Neuronal stem cell (in vitro differentiated cells): Measurements from ENCODE around the gene GGA1.

Experiments
- DNase-seq: peaks from one replicate; pipeline ENCODE4 v3.0.0-alpha.2; 2013; ENCODE audit warnings: low spot score
- H2AFZ ChIP-seq: one replicate; pipeline ENCODE4 v1.6.1; 2013; ENCODE audit warnings: mild to moderate bottlenecking, low read length, inconsistent platforms
- H2AK5ac ChIP-seq: 2 replicates; pipeline ENCODE4 v1.6.1; 2013; ENCODE audit warnings: low read depth, mild to moderate bottlenecking, inconsistent platforms, low read length, moderate library complexity, mixed read lengths
- H2BK120ac ChIP-seq: 2 replicates; pipeline ENCODE4 v1.6.1; 2013; ENCODE audit warnings: low read depth, mild to moderate bottlenecking, inconsistent platforms, low read length, moderate library complexity, mixed read lengths
- H2BK12ac ChIP-seq: one replicate; pipeline ENCODE4 v1.6.1; 2013; ENCODE audit warnings: low read length, inconsistent platforms
- H2BK15ac ChIP-seq: 2 replicates; pipeline ENCODE4 v1.6.1; 2013; ENCODE audit warnings: mild to moderate bottlenecking, low read length, inconsistent platforms, mixed read lengths
- H2BK5ac ChIP-seq: one replicate; pipeline ENCODE4 v1.6.1; 2013; ENCODE audit warnings: inconsistent platforms, mild to moderate bottlenecking, low read length, moderate library complexity
- H3K14ac ChIP-seq: one replicate; pipeline ENCODE4 v1.6.1; 2013; ENCODE audit warnings: low read length, inconsistent platforms
- H3K18ac ChIP-seq: 2 replicates; pipeline ENCODE4 v1.6.1; 2013; ENCODE audit warnings: low read length, inconsistent platforms
- H3K23ac ChIP-seq: 2 replicates; pipeline ENCODE4 v1.6.1; 2013; ENCODE audit warnings: low read depth, mild to moderate bottlenecking, mixed read lengths, low read length, inconsistent platforms; ENCODE audit not compliant: poor library complexity
- H3K27ac ChIP-seq: replicated peaks from 3 replicates; pipeline ENCODE4 v1.5.1; 2013; ENCODE audit warnings: low read length, inconsistent platforms
- H3K27me3 ChIP-seq, 3 experiments: 2 replicates each; pipeline ENCODE4 v1.6.1; 2013; ENCODE audit warnings: low read length in 3 of 3, mild to moderate bottlenecking in 2 of 3, inconsistent platforms in 1 of 3, low read depth in 1 of 3, mixed read lengths in 1 of 3, moderate library complexity in 1 of 3; ENCODE audit not compliant: control insufficient read depth in 3 of 3, insufficient read depth in 3 of 3
- H3K36me3 ChIP-seq, 2 donors: replicated peaks in 1 of 2; 2 replicates each; pipeline ENCODE4 v1.6.1; 2013; ENCODE audit warnings: low read length in 2 of 2; ENCODE audit not compliant: control insufficient read depth in 2 of 2, insufficient read depth in 2 of 2
- H3K4ac ChIP-seq: 2 replicates; pipeline ENCODE4 v1.6.1; 2013; ENCODE audit warnings: inconsistent platforms, mild to moderate bottlenecking, low read length, moderate library complexity
- H3K4me1 ChIP-seq, 2 donors: 1 replicate in 1 of 2; 2 replicates in 1 of 2; pipeline ENCODE4 v1.6.1; 2013; ENCODE audit warnings: low read length in 2 of 2, low read depth in 1 of 2; ENCODE audit not compliant: control insufficient read depth in 2 of 2, insufficient read depth in 1 of 2
- H3K4me2 ChIP-seq: one replicate; pipeline ENCODE4 v1.6.1; 2013; ENCODE audit warnings: mild to moderate bottlenecking, low read length, inconsistent platforms; ENCODE audit not compliant: insufficient read depth, poor library complexity, severe bottlenecking
- H3K4me3 ChIP-seq, 2 donors: 2 replicates each; pipeline ENCODE4 v1.5.1; 2013; ENCODE audit warnings: low read length in 2 of 2, mild to moderate bottlenecking in 2 of 2, inconsistent platforms in 1 of 2, moderate library complexity in 1 of 2
- H3K79me1 ChIP-seq: one replicate; pipeline ENCODE4 v1.6.1; 2013; ENCODE audit warnings: low read depth, mild to moderate bottlenecking, inconsistent platforms, low read length, moderate library complexity
- H3K9ac ChIP-seq: one replicate; pipeline ENCODE4 v1.6.1; 2013; ENCODE audit warnings: mild to moderate bottlenecking, low read depth, low read length, inconsistent platforms; ENCODE audit not compliant: poor library complexity
- H3K9me3 ChIP-seq, 2 donors: replicated peaks in 1 of 2; 2 replicates each; pipeline versions ENCODE3 to v1.6.1; 2013; ENCODE audit warnings: low read length in 2 of 2, mild to moderate bottlenecking in 2 of 2, inconsistent platforms in 1 of 2, low read depth in 1 of 2, mixed read lengths in 1 of 2, moderate library complexity in 1 of 2; ENCODE audit not compliant: control insufficient read depth in 2 of 2, insufficient read depth in 1 of 2
- H4K8ac ChIP-seq: one replicate; pipeline ENCODE4 v1.6.1; 2013; ENCODE audit warnings: low read depth, mild to moderate bottlenecking, inconsistent platforms, low read length, moderate library complexity
- H4K91ac ChIP-seq: one replicate; pipeline ENCODE4 v1.6.1; 2013; ENCODE audit warnings: low read length, low read depth, mild to moderate bottlenecking, inconsistent platforms; ENCODE audit not compliant: poor library complexity
- WGBS, 2 donors: extraction: QIAGEN DNeasy Blood & Tissue Kit; methylation state at CpG; one replicate each; pipeline ENCODE4 v1.1.7; 2013; ENCODE audit warnings: missing lambda C conversion rate in 2 of 2, mixed read lengths in 1 of 2; ENCODE audit not compliant: insufficient read length in 2 of 2, insufficient replicate concordance in 1 of 2; ENCODE audit errors: extremely low coverage in 2 of 2; 5-methylcytosine and 5-hydroxymethylcytosine counted together

Gene GGA1

GRCh38 chr22:37658133-37659065 lies 49.8 kb downstream of the GGA1 start, which contains the start of gene PDXP:
Gene PDXP (plus strand): TSS chr22:37658723. CDS start chr22:37658783, 60 bp downstream.
- Histone ChIP-seq H2BK120ac (no peak within 1 kb of the TSS), H2BK5ac (no peak within 1 kb of the TSS), H2AK5ac (peak within 1 kb of the TSS; percentile 94), H3K9me3 (no peaks in the 10 kb centered on the region), H3K4me2 (peak within 1 kb of the TSS; percentile 82), H3K79me1 (peaks cover 11% of the 10 kb centered on the region), H2AFZ (peak within 1 kb of the TSS; percentile 88), H3K4me3 (peak within 1 kb of the TSS; percentile 52 to 94), H3K9ac (peak within 1 kb of the TSS; percentile 98), H3K4me1 (peaks cover 11 to 16% of the 10 kb centered on the region in 2 donors), H3K14ac (peak within 1 kb of the TSS; percentile 94), H4K91ac (no peak within 1 kb of the TSS), H3K36me3 (peaks cover 4 to 31% of the 10 kb centered on the region in 2 donors), H3K23ac (peak within 1 kb of the TSS; percentile 58), H3K4ac (peak within 1 kb of the TSS; percentile 71), H4K8ac (no peak within 1 kb of the TSS), H2BK15ac (no peak within 1 kb of the TSS), H3K27ac (peak within 1 kb of the TSS; percentile 43), H2BK12ac (no peak within 1 kb of the TSS), H3K18ac (peak within 1 kb of the TSS; percentile 92), H3K27me3 (no peaks in the 10 kb centered on the region)
- DNase-seq: peak; percentile 99
- no CpG with 5 or more reads among the region's 101 CpGs for whole genome bisulfite sequencing, 2 donors

- H4K91ac ChIP-seq: no peak overlapping the region
- peak overlapping the region; percentile 94 for H2AK5ac ChIP-seq
- H2BK120ac ChIP-seq: no peak overlapping the region
- peak overlapping the region; percentile 58 for H3K23ac ChIP-seq
- DNase-seq: no peak
- no peaks in the 10 kb centered on the region for H3K9me3 ChIP-seq
- peak overlapping the region; percentile 52 to 94 for H3K4me3 ChIP-seq
- H3K4me1 ChIP-seq: peaks cover 11 to 16% of the 10 kb centered on the region in 2 donors
- H4K8ac ChIP-seq: no peak overlapping the region
- no peak overlapping the region for H2BK15ac ChIP-seq
- H3K27me3 ChIP-seq: no peaks in the 10 kb centered on the region
- H3K27ac ChIP-seq: no peak overlapping the region
- H3K9ac ChIP-seq: peak overlapping the region; percentile 98
- H2BK12ac ChIP-seq: no peak overlapping the region
- H2BK5ac ChIP-seq: no peak overlapping the region
- peaks cover 4 to 26% of the 10 kb centered on the region in 2 donors for H3K36me3 ChIP-seq
- H3K4me2 ChIP-seq: peak overlapping the region; percentile 82
- peak overlapping the region; percentile 92 for H3K18ac ChIP-seq
- peak overlapping the region; percentile 71 for H3K4ac ChIP-seq
- peak overlapping the region; percentile 88 for H2AFZ ChIP-seq
- H3K14ac ChIP-seq: peak overlapping the region; percentile 94
- WGBS, 2 donors: no CpG with 5 or more reads among the region's 68 CpGs
- H3K79me1 ChIP-seq: peaks cover 11% of the 10 kb centered on the region
Measured at GRCh38 chr22:37659066-37659896, 50.6 kb downstream of the GGA1 start.

GRCh38 chr22:37659897-37660708 lies 51.5 kb downstream of the GGA1 start:
- no peak overlapping the region for H3K27ac ChIP-seq
- no peaks in the 10 kb centered on the region for H3K27me3 ChIP-seq
- H3K23ac ChIP-seq: no peak overlapping the region
- peak overlapping the region; percentile 2 for H2BK5ac ChIP-seq
- no peak overlapping the region for H2AFZ ChIP-seq
- no peak overlapping the region for H3K14ac ChIP-seq
- H3K18ac ChIP-seq: no peak overlapping the region
- H3K9me3 ChIP-seq: no peaks in the 10 kb centered on the region
- no peak overlapping the region for H3K4ac ChIP-seq
- H2BK12ac ChIP-seq: no peak overlapping the region
- WGBS, 2 donors: no CpG with 5 or more reads among the region's 14 CpGs
- H2AK5ac ChIP-seq: no peak overlapping the region
- no peak overlapping the region for H2BK120ac ChIP-seq
- no peak overlapping the region for H4K8ac ChIP-seq
- H4K91ac ChIP-seq: no peak overlapping the region
- peaks cover 4 to 32% of the 10 kb centered on the region in 2 donors for H3K36me3 ChIP-seq
- no peak overlapping the region for H2BK15ac ChIP-seq
- H3K4me1 ChIP-seq: peaks cover 11 to 16% of the 10 kb centered on the region in 2 donors
- H3K4me2 ChIP-seq: peak overlapping the region; percentile 82
- no peak for DNase-seq
- H3K9ac ChIP-seq: peak overlapping the region; percentile 98
- peaks cover 12% of the 10 kb centered on the region for H3K79me1 ChIP-seq
- peak overlapping the region; percentile 52 to 94 for H3K4me3 ChIP-seq
